Ascending aorta (tissue), 2 donors: ENCODE data around the gene PTPRF. TPM values are rescaled to one million over a fixed set of nuclear protein-coding genes. Genes with fewer than 3 reads are reported as not detected.

Experiments used
- DNase-seq, 2 donors: peaks; one replicate each; pipeline ENCODE4 v3.0.0-alpha.2; 2019; ENCODE audit warnings: low spot score in 2 of 2
- H3K27ac ChIP-seq, 2 donors: fragments of 200-600 bp; sonication (generic); one replicate each; pipeline ENCODE4 v1.5.1; 2016 to 2017; ENCODE audit warnings: mild to moderate bottlenecking in 1 of 2
- H3K27me3 ChIP-seq: fragments of 200-600 bp; sonication (generic); one replicate; pipeline ENCODE4 v1.5.1; 2017
- H3K36me3 ChIP-seq, 2 donors: fragments of 200-600 bp; sonication (generic); one replicate each; pipeline ENCODE4 v1.5.1; 2016
- H3K4me1 ChIP-seq, 2 donors: fragments of 200-600 bp; sonication (generic); one replicate each; pipeline ENCODE4 v1.5.1; 2016 to 2017; ENCODE audit warnings: mild to moderate bottlenecking in 1 of 2
- H3K4me3 ChIP-seq, 2 donors: fragments of 200-600 bp; sonication (generic); one replicate each; pipeline ENCODE4 v1.5.1; 2016 to 2017; ENCODE audit warnings: mild to moderate bottlenecking in 1 of 2
- H3K9me3 ChIP-seq, 2 donors: fragments of 200-600 bp; sonication (generic); one replicate each; pipeline ENCODE4 v1.5.1; 2016
- CTCF ChIP-seq, 3 experiments: fragments of 200-600 bp in 2 of 3; fragments of 450-650 bp in 1 of 3; sonication (generic) in 2 of 3; IDR thresholded peaks; one replicate each; pipeline ENCODE4 v1.5.1; 2016 to 2019; ENCODE audit warnings: antibody characterized with exemption in 3 of 3, mild to moderate bottlenecking in 1 of 3, moderate library complexity in 1 of 3
- intact Hi-C: fragments of 100-400 bp; cut with DNase I; formaldehyde crosslinking; loops from one replicate; pipeline ENCODE4 v1.15.1; 2023
- total RNA-seq: library from RNA; depleted of rRNA; stranded (reverse); fragments of >200 nt; gene quantifications from one replicate; pipeline ENCODE4 v1.1.0, GENCODE V29; 2016

Gene PTPRF
- total RNA-seq, 1 donor from 2014 or later = 43.6 TPM

DNA sequence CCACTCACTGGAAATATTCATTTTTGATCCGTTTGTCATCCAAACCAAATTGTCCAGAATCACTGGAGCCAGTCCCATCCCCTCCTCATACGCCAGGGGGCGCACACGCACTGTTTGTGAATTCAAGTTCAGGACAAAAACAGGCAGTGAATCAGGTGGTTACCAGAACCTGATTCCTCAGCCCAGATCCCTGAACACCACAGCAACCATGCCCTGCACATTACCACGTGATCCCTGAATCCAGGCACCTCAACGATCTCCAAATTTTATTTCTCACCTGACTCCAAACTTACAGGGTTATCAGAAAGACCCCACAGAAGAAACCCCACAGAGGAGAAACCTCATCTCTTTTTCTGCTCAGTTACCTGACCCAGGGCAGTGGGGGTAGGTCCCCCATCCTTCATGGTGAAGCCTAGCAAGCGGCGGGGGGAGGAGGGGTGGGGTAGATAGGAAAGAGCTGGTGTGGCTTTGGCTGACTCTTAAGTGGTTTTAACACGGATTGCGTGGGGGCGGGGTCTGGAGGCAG is 1.4 kb upstream of the PTPRF start:
- H3K27ac ChIP-seq = no peak overlapping the region
- intact Hi-C loops = loop anchor here (1.0 to 5.0 kb wide), 5 partner anchors 73 to 417 kb away; partner anchors contain the start of genes ARTN, IPO13 and KDM4A
- peak in 1 of 2 donors; percentile 91 for DNase-seq
- no peaks in the 10 kb centered on the region for H3K9me3 ChIP-seq
- peak; percentile 90 to 91 (median 91) for TF ChIP-seq CTCF (IDR thresholded peaks at IDR 0.05)
- no peaks in the 10 kb centered on the region for H3K27me3 ChIP-seq
- H3K36me3 ChIP-seq = no peaks in the 10 kb centered on the region
- no peak overlapping the region for H3K4me3 ChIP-seq
- peaks cover 3 to 9% of the 10 kb centered on the region in 2 donors for H3K4me1 ChIP-seq

DNA sequence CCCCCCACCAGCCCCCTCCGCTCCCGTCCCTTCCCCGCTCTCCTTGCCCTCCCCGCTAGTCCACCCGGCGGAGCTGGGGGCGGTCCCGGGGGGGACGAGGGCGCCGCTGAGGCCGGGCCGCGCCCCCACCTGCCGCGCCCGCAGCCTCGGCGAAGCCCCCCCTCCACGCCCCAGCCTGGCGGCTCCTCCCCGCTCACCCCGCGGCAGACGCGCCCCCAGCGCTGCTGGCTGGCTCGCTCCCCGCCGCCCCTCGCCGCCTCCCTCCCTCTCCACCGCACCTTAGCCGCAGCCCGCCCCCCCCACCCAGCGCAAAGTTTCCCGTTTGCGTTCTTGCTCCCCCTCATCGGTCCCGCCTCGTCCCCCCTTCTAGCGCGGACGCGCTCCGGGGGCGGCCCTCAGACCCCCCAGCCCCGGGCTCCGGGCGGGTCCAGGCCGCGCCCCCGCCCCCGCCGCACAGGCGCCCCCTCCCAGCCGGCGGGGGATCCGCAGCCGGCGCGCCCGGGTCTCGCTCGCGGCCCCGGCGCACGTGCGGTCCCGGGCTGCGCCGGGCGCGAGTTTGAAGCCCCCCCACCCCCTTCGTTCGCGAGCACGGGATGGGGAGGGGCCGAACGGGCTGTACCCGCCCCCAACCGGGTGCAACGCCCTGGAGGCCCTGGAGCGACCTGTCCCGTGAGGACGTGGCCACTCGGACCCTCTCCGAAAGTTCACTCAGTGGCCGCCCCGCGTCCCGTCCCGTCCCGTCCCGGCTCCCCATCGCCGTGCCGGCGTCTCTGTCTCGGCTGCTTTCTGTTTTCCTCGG is 623 bp downstream of the PTPRF start:
- Histone ChIP-seq H3K27me3 (no peaks in the 10 kb centered on the region), H3K4me3 (peak overlapping the region; percentile 79 to 97), H3K27ac (peak overlapping the region; percentile 62 to 77), H3K4me1 (peaks cover 3 to 9% of the 10 kb centered on the region in 2 donors), H3K9me3 (no peaks in the 10 kb centered on the region), H3K36me3 (no peaks in the 10 kb centered on the region)
- DNase-seq = no peak
- intact Hi-C loops = loop anchor here (2.0 to 10.0 kb wide), 4 partner anchors 27 to 503 kb away; partner anchors contain the start of genes CDC20, SLC6A9 and ST3GAL3
- TF ChIP-seq CTCF (IDR thresholded peaks at IDR 0.05) = no peak

DNA sequence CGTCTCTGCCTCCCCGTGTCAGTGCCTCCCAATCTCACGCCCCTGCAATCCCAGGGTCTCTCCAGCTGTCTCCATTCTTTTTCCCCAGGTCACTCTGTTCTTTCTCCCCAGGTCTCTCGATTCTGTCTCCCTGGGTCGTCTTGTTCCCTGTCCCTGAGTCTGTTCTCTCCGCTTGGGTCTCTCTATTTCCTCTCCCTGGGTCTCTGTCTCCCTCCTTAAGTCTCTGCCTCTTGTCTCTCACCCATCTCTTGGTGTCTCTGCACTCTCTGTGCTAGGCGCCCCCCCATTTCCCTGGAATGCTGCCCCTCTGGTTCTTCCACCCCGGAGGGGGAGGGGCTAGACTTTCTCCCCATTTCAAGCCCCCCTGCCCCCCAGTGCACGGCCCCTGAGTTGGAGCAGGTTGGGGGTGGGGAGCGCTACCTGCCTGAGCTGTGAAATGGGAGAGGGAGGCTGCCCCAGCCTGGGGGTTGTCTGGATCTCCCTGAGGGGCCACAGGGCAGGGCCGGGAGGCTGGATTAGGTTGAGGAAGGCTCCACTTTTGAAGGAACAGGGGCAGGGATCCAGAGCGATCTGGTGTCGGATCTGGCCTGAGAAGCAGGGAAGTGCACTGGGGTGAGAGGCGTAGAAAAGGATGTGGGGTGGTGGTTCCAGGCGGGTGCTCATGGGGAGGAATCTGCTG is 1.4 kb downstream of the PTPRF start:
- TF ChIP-seq CTCF (IDR thresholded peaks at IDR 0.05) = no peak
- peak overlapping the region; percentile 79 to 97 for H3K4me3 ChIP-seq
- no peaks in the 10 kb centered on the region for H3K9me3 ChIP-seq
- peaks cover 3 to 9% of the 10 kb centered on the region in 2 donors for H3K4me1 ChIP-seq
- intact Hi-C loops = loop anchor here (2.0 to 10.0 kb wide), 4 partner anchors 27 to 503 kb away; partner anchors contain the start of genes CDC20, SLC6A9 and ST3GAL3
- no peaks in the 10 kb centered on the region for H3K27me3 ChIP-seq
- DNase-seq = no peak
- no peaks in the 10 kb centered on the region for H3K36me3 ChIP-seq
- H3K27ac ChIP-seq = peak overlapping the region; percentile 62 to 77

DNA sequence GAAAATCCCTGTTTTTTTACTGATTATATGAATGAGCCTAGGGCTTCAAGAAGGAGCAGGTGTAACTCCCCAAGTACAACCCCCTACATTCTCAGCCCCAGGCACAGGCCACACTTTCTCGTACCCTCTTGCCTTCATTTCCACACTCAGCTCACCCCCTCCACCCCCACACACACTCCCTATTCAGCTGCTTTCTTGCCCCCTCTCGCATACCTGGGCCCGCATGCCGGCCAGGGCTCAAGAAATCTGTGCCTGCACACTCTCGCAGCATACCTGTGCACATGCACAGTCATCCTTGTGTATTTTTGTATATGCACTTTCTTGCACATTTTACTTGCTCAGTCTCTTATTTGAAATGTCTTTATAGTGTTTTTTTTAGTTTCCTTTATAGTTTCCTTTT is 2.0 kb downstream of the PTPRF start:
- Histone ChIP-seq H3K27me3 (no peaks in the 10 kb centered on the region), H3K4me1 (peaks cover 3 to 9% of the 10 kb centered on the region in 2 donors), H3K4me3 (no peak overlapping the region), H3K9me3 (no peaks in the 10 kb centered on the region), H3K36me3 (no peaks in the 10 kb centered on the region), H3K27ac (peak overlapping the region; percentile 62 to 77)
- intact Hi-C loops = loop anchor here (5.0 to 10.0 kb wide), 3 partner anchors 175 to 502 kb away; partner anchors contain the start of genes CDC20, SLC6A9 and ST3GAL3
- DNase-seq = no peak
- TF ChIP-seq CTCF (IDR thresholded peaks at IDR 0.05) = no peak

DNA sequence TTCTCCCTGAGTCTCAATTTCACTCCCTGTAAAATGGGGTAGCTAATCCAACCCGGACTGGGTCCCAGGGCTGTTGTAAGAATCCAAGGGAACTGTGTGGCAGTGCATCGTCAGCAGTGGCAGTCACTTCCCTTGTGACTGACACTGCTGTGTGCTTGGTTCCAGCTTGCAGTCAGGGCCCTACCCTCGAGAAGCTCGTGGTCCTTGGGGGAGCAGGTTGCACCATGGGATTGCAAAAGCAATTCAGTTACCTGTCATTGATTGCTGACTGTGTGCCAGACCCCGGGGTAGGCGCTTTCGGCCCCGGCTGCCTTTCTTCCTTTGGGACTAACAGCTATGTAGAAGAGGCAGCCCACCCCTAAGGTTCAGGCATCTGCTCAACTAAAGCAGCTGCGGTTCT is 2.9 kb downstream of the PTPRF start:
- Histone ChIP-seq H3K9me3 (no peaks in the 10 kb centered on the region), H3K36me3 (no peaks in the 10 kb centered on the region), H3K27me3 (no peaks in the 10 kb centered on the region), H3K4me3 (no peak overlapping the region), H3K4me1 (peaks cover 3 to 9% of the 10 kb centered on the region in 2 donors), H3K27ac (no peak overlapping the region)
- no peak for DNase-seq
- intact Hi-C loops = loop anchor here (5.0 to 10.0 kb wide), 3 partner anchors 174 to 501 kb away; partner anchors contain the start of genes CDC20, SLC6A9 and ST3GAL3
- TF ChIP-seq CTCF (IDR thresholded peaks at IDR 0.05) = no peak
